Gastrocnemius medialis (tissue), 4 donors: Measurements from ENCODE around the gene CARD11.

ENCODE experiments used
- POLR2A ChIP-seq, 2 donors: fragments of 450-650 bp; IDR thresholded peaks; one replicate each; pipeline ENCODE4 v1.6.1; 2017; ENCODE audit warnings: antibody characterized with exemption in 2 of 2, mild to moderate bottlenecking in 2 of 2, moderate library complexity in 2 of 2
- TF ChIP-seq, protein P1 (sequence below), 5 experiments: fragments of 450-650 bp in 3 of 5; fragments of 200-600 bp in 2 of 5; sonication (generic) in 2 of 5; IDR thresholded peaks in 4 of 5; conservative IDR thresholded peaks in 1 of 5; 1 replicate in 4 of 5; 2 replicates in 1 of 5; pipeline ENCODE4 v1.5.1; 2016 to 2019; ENCODE audit warnings: antibody characterized with exemption in 5 of 5, mild to moderate bottlenecking in 3 of 5, moderate library complexity in 3 of 5

DNA sequence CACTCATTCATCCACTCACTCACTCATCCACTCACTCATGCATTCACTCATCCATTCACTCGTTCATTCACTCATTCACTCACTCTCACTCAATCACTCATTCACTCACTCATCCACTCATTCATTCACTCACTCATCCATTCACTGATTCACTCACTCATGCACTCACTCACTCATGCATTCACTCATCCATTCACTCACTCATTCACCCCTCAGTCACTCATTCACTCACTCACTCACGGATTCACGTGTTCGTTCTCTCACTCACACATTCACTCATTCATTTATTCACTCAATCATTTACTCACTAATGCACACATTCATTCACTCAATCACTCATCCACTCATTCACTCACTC is 73.4 kb downstream of the CARD11 start:
- TF ChIP-seq, protein P1, sequence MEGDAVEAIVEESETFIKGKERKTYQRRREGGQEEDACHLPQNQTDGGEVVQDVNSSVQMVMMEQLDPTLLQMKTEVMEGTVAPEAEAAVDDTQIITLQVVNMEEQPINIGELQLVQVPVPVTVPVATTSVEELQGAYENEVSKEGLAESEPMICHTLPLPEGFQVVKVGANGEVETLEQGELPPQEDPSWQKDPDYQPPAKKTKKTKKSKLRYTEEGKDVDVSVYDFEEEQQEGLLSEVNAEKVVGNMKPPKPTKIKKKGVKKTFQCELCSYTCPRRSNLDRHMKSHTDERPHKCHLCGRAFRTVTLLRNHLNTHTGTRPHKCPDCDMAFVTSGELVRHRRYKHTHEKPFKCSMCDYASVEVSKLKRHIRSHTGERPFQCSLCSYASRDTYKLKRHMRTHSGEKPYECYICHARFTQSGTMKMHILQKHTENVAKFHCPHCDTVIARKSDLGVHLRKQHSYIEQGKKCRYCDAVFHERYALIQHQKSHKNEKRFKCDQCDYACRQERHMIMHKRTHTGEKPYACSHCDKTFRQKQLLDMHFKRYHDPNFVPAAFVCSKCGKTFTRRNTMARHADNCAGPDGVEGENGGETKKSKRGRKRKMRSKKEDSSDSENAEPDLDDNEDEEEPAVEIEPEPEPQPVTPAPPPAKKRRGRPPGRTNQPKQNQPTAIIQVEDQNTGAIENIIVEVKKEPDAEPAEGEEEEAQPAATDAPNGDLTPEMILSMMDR (IDR thresholded peaks at IDR 0.05 in 4 of 5, conservative IDR thresholded peaks at IDR 0.05 in 1 of 5), result no peak
- TF ChIP-seq POLR2A (IDR thresholded peaks at IDR 0.05), result no peak
